Spleen (tissue), 11 donors: ENCODE results near the gene TRMT13. TPM values are rescaled to one million over a fixed set of nuclear protein-coding genes. Genes with fewer than 3 reads are reported as not detected.

Source experiments
- DNase-seq: peaks from one replicate; pipeline ENCODE4 v3.0.0-alpha.2; 2020
- H3K27ac ChIP-seq, 8 donors: fragments of 200-600 bp; sonication (generic) in 7 of 8; 1 replicate in 4 of 8; 2 replicates in 4 of 8; pipeline versions ENCODE4 v1.5.0 to v1.8.0; 2016 to 2021; ENCODE audit warnings: inconsistent platforms in 4 of 8, mild to moderate bottlenecking in 4 of 8, moderate library complexity in 1 of 8
- H3K27me3 ChIP-seq, 7 donors: fragments of 200-600 bp; sonication (generic) in 6 of 7; replicated peaks in 1 of 7; 1 replicate in 4 of 7; 2 replicates in 3 of 7; pipeline versions ENCODE4 v1.5.0 to v1.8.0; 2016 to 2021; ENCODE audit warnings: inconsistent platforms in 3 of 7, mild to moderate bottlenecking in 1 of 7
- H3K36me3 ChIP-seq, 6 donors: fragments of 200-600 bp; sonication (generic) in 5 of 6; 1 replicate in 4 of 6; 2 replicates in 2 of 6; pipeline versions ENCODE4 v1.5.0 to v1.8.0; 2016 to 2021; ENCODE audit warnings: inconsistent platforms in 2 of 6
- H3K4me1 ChIP-seq, 6 donors: fragments of 200-600 bp; sonication (generic) in 5 of 6; 1 replicate in 3 of 6; 2 replicates in 3 of 6; pipeline versions ENCODE4 v1.5.0 to v1.8.0; 2016 to 2021; ENCODE audit warnings: inconsistent platforms in 3 of 6
- H3K4me3 ChIP-seq, 8 donors: fragments of 200-600 bp; sonication (generic) in 7 of 8; 1 replicate in 4 of 8; 2 replicates in 4 of 8; pipeline versions ENCODE4 v1.5.0 to v1.8.0; 2016 to 2021; ENCODE audit warnings: inconsistent platforms in 4 of 8, mild to moderate bottlenecking in 4 of 8, moderate library complexity in 2 of 8
- H3K9me3 ChIP-seq, 8 donors: fragments of 200-600 bp; sonication (generic) in 7 of 8; 1 replicate in 4 of 8; 2 replicates in 4 of 8; pipeline versions ENCODE4 v1.5.0 to v1.8.0; 2016 to 2021; ENCODE audit warnings: inconsistent platforms in 4 of 8
- POLR2A ChIP-seq, 3 donors: fragments of 450-650 bp; IDR thresholded peaks; one replicate each; pipeline ENCODE4 v1.5.1; 2017; ENCODE audit warnings: antibody characterized with exemption in 3 of 3, mild to moderate bottlenecking in 1 of 3
- POLR2AphosphoS5 ChIP-seq, 3 donors: sonication (generic); formaldehyde crosslinking; IDR thresholded peaks; one replicate each; pipeline ENCODE4 v1.5.1; 2017; ENCODE audit warnings: antibody characterized with exemption in 3 of 3
- WGBS, 5 donors: extraction: QIAGEN DNeasy Blood & Tissue Kit in 3 of 5; methylation state at CpG; one replicate each; pipeline versions ENCODE4 v1.1.5 to v1.1.7; 2013 to 2018; 5-methylcytosine and 5-hydroxymethylcytosine counted together
- intact Hi-C: fragments of 100-400 bp; cut with DNase I; formaldehyde crosslinking; loops from one replicate; pipeline ENCODE4 v1.15.0; 2023; ENCODE audit warnings: low total_unique reads
- polyA plus RNA-seq, 3 donors: library from polyadenylated mRNA; stranded (reverse); fragments of 200-250 nt; gene quantifications; one replicate each; pipeline ENCODE4 v1.2.1, GENCODE V29; 2013
- total RNA-seq, 7 donors: library from RNA; depleted of rRNA in 3 of 7; stranded (reverse); fragments of >200 nt in 3 of 7; fragmentation: NEBNext Ultra II Directional in 4 of 7; extraction: Animal tissue kit (Norgen Biotek cat#: 25700) in 4 of 7; gene quantifications; one replicate each; pipeline versions ENCODE4 v1.1.0 to v1.2.1, GENCODE V29; 2016 to 2021
- TF ChIP-seq, protein P1 (sequence below), 11 experiments: fragments of 200-600 bp in 7 of 11; fragments of 450-650 bp in 4 of 11; sonication (generic) in 4 of 11; IDR thresholded peaks in 8 of 11; conservative IDR thresholded peaks in 3 of 11; 1 replicate in 7 of 11; 2 replicates in 4 of 11; pipeline versions ENCODE4 v1.4.0 to v1.8.0; 2016 to 2021; ENCODE audit warnings: antibody characterized with exemption in 11 of 11, inconsistent platforms in 4 of 11, mild to moderate bottlenecking in 1 of 11
- donor health status: healthy with polysubstance abuse.
- donor health status: DM: no; HTN: no; CAD: no; lungs with moderate emphysema.
- donor health status: DM: no; HTN: no; CAD: no.
- donor health status: Bipolar disorder and iron deficiency.
- donor health status: healthy.
- donor health status: DM: no; HTN: no; CAD: no.
- donor health status: DM: yes; HTN: yes; CAD: no.

The TRMT13 gene
- total and polyA plus RNA-seq, 10 donors = 14.0 to 37.6 (median 21.6) TPM

DNA sequence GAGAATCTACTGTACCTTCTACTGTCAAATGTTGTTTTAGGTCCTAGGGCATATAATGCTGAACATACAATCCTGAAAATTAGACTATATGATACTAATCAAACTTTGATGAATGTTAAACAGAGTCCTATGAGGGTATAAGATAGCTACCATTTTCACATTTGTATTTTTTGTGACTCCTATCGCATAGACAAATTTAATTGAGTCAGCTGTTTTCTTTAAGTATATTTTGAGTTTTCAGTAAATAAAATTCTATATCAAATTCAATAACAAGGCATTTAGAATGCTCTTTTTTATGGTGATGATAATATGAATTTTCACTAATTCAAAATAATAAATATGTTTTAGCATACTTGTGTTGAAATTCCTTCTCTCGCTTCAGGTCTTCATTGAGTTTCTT lies 35.1 kb downstream of the TRMT13 start:
- 93 to 98% (median 97%) methylated on average over 2 of the region's 2 CpGs for WGBS, 5 donors
- no peaks in the 10 kb centered on the region for H3K4me1 ChIP-seq
- H3K36me3 ChIP-seq = no peaks in the 10 kb centered on the region
- H3K4me3 ChIP-seq = no peak overlapping the region
- TF ChIP-seq POLR2AphosphoS5 (IDR thresholded peaks at IDR 0.05) (no peak), POLR2A (IDR thresholded peaks at IDR 0.05) (no peak)
- TF ChIP-seq, protein P1, sequence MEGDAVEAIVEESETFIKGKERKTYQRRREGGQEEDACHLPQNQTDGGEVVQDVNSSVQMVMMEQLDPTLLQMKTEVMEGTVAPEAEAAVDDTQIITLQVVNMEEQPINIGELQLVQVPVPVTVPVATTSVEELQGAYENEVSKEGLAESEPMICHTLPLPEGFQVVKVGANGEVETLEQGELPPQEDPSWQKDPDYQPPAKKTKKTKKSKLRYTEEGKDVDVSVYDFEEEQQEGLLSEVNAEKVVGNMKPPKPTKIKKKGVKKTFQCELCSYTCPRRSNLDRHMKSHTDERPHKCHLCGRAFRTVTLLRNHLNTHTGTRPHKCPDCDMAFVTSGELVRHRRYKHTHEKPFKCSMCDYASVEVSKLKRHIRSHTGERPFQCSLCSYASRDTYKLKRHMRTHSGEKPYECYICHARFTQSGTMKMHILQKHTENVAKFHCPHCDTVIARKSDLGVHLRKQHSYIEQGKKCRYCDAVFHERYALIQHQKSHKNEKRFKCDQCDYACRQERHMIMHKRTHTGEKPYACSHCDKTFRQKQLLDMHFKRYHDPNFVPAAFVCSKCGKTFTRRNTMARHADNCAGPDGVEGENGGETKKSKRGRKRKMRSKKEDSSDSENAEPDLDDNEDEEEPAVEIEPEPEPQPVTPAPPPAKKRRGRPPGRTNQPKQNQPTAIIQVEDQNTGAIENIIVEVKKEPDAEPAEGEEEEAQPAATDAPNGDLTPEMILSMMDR (IDR thresholded peaks at IDR 0.05 in 8 of 11, conservative IDR thresholded peaks at IDR 0.05 in 3 of 11) = no peak
- H3K9me3 ChIP-seq = no peaks in the 10 kb centered on the region
- intact Hi-C loops = no loop called here
- no peak overlapping the region for H3K27ac ChIP-seq
- no peaks in the 10 kb centered on the region for H3K27me3 ChIP-seq
- no peak for DNase-seq

DNA sequence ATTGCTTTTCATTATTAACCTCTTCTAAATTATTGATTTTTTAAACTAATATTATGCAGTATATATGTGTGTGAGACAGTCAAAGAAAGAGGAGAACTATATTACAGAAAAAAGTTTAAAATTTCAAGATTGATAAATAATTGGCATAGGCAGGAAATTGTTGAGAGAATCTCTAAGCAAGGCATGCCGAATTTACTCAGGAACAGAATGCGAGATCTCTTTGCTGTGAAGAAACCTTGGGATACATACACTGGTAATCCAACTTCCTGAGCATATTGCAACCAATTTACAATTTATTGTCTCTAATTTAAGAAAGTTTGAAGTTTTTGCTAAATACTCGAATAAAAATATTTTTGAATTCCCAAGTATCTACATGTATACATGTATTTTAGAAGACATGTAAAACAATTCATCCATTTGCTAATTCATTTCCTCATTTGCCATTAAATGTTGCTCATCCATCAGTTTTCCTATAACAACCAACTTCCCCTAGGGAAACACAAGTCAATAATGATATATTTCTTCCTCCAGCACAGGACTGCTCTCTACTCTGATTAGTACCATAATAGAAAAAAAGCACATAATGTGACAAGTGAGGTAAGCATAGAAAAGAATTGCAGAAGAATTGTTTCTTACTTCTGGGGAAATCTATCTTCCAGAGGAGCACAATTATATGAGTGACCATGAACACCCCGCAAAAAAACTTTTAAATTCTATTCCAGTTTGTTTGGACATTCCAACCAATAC lies 44.5 kb downstream of the TRMT13 start:
- DNase-seq = no peak
- TF ChIP-seq POLR2AphosphoS5 (IDR thresholded peaks at IDR 0.05) (no peak), POLR2A (IDR thresholded peaks at IDR 0.05) (no peak)
- TF ChIP-seq, protein P1 (IDR thresholded peaks at IDR 0.05 in 8 of 11, conservative IDR thresholded peaks at IDR 0.05 in 3 of 11) = no peak
- WGBS, 5 donors = 81 to 92% (median 91%) methylated on average over 4 of the region's 4 CpGs
- no peaks in the 10 kb centered on the region for H3K4me1 ChIP-seq
- intact Hi-C loops = no loop called here
- no peaks in the 10 kb centered on the region for H3K27me3 ChIP-seq
- H3K4me3 ChIP-seq = no peak overlapping the region
- H3K36me3 ChIP-seq = no peaks in the 10 kb centered on the region
- H3K27ac ChIP-seq = no peak overlapping the region
- H3K9me3 ChIP-seq = no peaks in the 10 kb centered on the region

DNA sequence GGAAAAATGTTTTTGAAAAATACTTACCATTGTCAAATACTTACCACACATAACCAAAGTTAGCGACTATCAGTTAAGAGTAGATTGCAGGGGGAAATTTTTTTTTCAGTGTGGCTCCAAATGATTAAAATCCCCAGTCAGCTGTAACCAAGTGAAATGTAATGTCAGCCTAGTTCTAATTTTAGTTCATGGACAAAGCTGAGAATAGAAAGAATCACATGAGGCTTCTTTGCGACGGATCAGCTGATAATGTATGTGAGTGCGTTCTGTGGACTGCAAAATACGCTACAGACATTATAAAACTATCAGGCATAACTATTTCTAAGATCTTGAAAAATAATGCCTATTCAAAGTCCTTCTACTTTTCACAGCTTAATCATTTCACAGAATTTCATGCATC lies 45.1 kb downstream of the TRMT13 start, which contains the start of gene LRRC39:
Gene LRRC39, minus strand, starts transcription at position 166 of the 400 bp plus-strand sequence. CDS start 9,740 bp downstream, outside the sequence.
- Histone ChIP-seq H3K4me1 (no peaks in the 10 kb centered on the region), H3K27ac (no peak within 1 kb of the TSS), H3K9me3 (no peaks in the 10 kb centered on the region), H3K4me3 (no peak within 1 kb of the TSS), H3K27me3 (no peaks in the 10 kb centered on the region), H3K36me3 (no peaks in the 10 kb centered on the region)
- intact Hi-C loops = no loop called here
- DNase-seq = no peak
- TF ChIP-seq POLR2AphosphoS5 (IDR thresholded peaks at IDR 0.05) (no peak), POLR2A (IDR thresholded peaks at IDR 0.05) (no peak)
- TF ChIP-seq, protein P1 (IDR thresholded peaks at IDR 0.05 in 8 of 11, conservative IDR thresholded peaks at IDR 0.05 in 3 of 11) = no peak
- 63 to 85% (median 69%) methylated on average over 5 of the region's 5 CpGs for WGBS, 5 donors

DNA sequence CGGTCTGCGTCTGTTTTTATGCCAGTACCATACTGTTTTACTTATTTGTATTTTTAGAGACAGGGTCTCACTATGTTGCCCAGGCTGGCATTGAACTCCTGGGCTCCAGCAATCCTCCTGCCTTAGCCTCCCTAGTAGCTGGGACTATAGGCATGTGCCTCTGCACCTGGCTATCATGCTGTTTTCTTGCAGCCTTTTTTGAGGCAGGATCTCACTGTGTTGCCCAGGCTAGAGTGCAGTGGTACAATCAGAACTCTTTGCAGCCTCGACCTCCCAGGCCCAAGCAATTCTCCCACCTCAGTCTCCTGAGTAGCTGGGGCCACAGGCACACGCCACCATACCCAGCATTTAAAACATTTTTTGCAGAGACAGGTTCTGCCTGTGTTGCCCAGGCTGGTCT lies 50.4 kb downstream of the TRMT13 start:
- Histone ChIP-seq H3K4me3 (no peak overlapping the region), H3K9me3 (no peaks in the 10 kb centered on the region), H3K27ac (no peak overlapping the region), H3K27me3 (no peaks in the 10 kb centered on the region), H3K36me3 (peaks cover 0 to 1% (median 0%) of the 10 kb centered on the region in 6 donors), H3K4me1 (peaks cover 0 to 2% (median 0%) of the 10 kb centered on the region in 6 donors)
- DNase-seq = no peak
- TF ChIP-seq POLR2AphosphoS5 (IDR thresholded peaks at IDR 0.05) = no peak
- no peak for TF ChIP-seq POLR2A (IDR thresholded peaks at IDR 0.05)
- TF ChIP-seq, protein P1 (IDR thresholded peaks at IDR 0.05 in 8 of 11, conservative IDR thresholded peaks at IDR 0.05 in 3 of 11) = no peak
- intact Hi-C loops = no loop called here
- 94 to 97% (median 96%) methylated on average over 4 of the region's 4 CpGs for WGBS, 5 donors
